Uterus (tissue), 4 donors: ENCODE results near the gene MBTD1. TPM values are rescaled to one million over a fixed set of nuclear protein-coding genes. Genes with fewer than 3 reads are reported as not detected.

ENCODE experiments used
- DNase-seq, 2 donors: peaks; one replicate each; pipeline ENCODE4 v3.0.0-alpha.2; 2019 to 2020
- H3K27ac ChIP-seq, 2 donors: fragments of 200-600 bp; sonication (generic); 1 replicate in 1 of 2; 2 replicates in 1 of 2; pipeline ENCODE4 v1.5.1; 2016 to 2018
- H3K27me3 ChIP-seq, 2 donors: fragments of 200-600 bp; sonication (generic); one replicate each; pipeline ENCODE4 v1.5.1; 2018 to 2019; ENCODE audit warnings: control low read depth in 1 of 2
- H3K36me3 ChIP-seq, 2 donors: fragments of 200-600 bp; sonication (generic); one replicate each; pipeline ENCODE4 v1.5.1; 2019; ENCODE audit warnings: control low read depth in 1 of 2
- H3K4me1 ChIP-seq, 2 donors: fragments of 200-600 bp; sonication (generic); one replicate each; pipeline ENCODE4 v1.5.1; 2018 to 2019; ENCODE audit warnings: control low read depth in 1 of 2
- H3K4me3 ChIP-seq, 2 donors: fragments of 200-600 bp; sonication (generic); 1 replicate in 1 of 2; 2 replicates in 1 of 2; pipeline ENCODE4 v1.5.1; 2018 to 2019; ENCODE audit warnings: mild to moderate bottlenecking in 1 of 2
- H3K9me3 ChIP-seq, 2 donors: fragments of 200-600 bp; sonication (generic); one replicate each; pipeline ENCODE4 v1.5.1; 2019; ENCODE audit warnings: control low read depth in 1 of 2
- CTCF ChIP-seq, 4 experiments: fragments of 200-600 bp in 2 of 4; fragments of 450-650 bp in 2 of 4; sonication (generic) in 2 of 4; IDR thresholded peaks; one replicate each; pipeline ENCODE4 v1.5.1; 2016 to 2019; ENCODE audit warnings: antibody characterized with exemption in 4 of 4, mild to moderate bottlenecking in 2 of 4, moderate library complexity in 1 of 4
- POLR2A ChIP-seq, 2 donors: fragments of 450-650 bp; IDR thresholded peaks; one replicate each; pipeline ENCODE4 v1.6.1; 2016; ENCODE audit warnings: antibody characterized with exemption in 2 of 2, mild to moderate bottlenecking in 1 of 2, moderate library complexity in 1 of 2
- intact Hi-C: fragments of 100-400 bp; cut with DNase I; formaldehyde crosslinking; loops from one replicate; pipeline ENCODE4 v1.15.1; 2023; ENCODE audit warnings: low total_unique reads
- total RNA-seq, 4 donors: library from RNA; depleted of rRNA in 3 of 4; stranded (reverse); fragments of >200 nt in 3 of 4; gene quantifications; one replicate each; pipeline versions ENCODE4 v1.1.0 to v1.2.4, GENCODE V29; 2014 to 2023
- donor health status: DM: yes; HTN: yes; CAD: no.

Gene MBTD1
- total RNA-seq, 4 donors from 2014 or later: 13.6 to 60.9 (median 30.5) TPM

- no peaks in the 10 kb centered on the region for H3K36me3 ChIP-seq
- TF ChIP-seq CTCF (IDR thresholded peaks at IDR 0.05) (no peak), POLR2A (IDR thresholded peaks at IDR 0.05) (no peak)
- H3K27ac ChIP-seq: no peak overlapping the region
- H3K27me3 ChIP-seq: no peaks in the 10 kb centered on the region
- no peaks in the 10 kb centered on the region for H3K9me3 ChIP-seq
- intact Hi-C loops: no loop called here
- no peaks in the 10 kb centered on the region for H3K4me1 ChIP-seq
- DNase-seq: no peak
- no peak overlapping the region for H3K4me3 ChIP-seq
Observed at GRCh38 chr17:51289696-51290111, 29.9 kb upstream of the MBTD1 start.

- no peaks in the 10 kb centered on the region for H3K9me3 ChIP-seq
- no peaks in the 10 kb centered on the region for H3K36me3 ChIP-seq
- H3K27ac ChIP-seq: no peak overlapping the region
- H3K27me3 ChIP-seq: no peaks in the 10 kb centered on the region
- no peaks in the 10 kb centered on the region for H3K4me1 ChIP-seq
- H3K4me3 ChIP-seq: no peak overlapping the region
- DNase-seq: no peak
- TF ChIP-seq POLR2A (IDR thresholded peaks at IDR 0.05) (no peak), CTCF (IDR thresholded peaks at IDR 0.05) (no peak)
- intact Hi-C loops: no loop called here
Observed at GRCh38 chr17:51287412-51287811, 27.6 kb upstream of the MBTD1 start.

GRCh38 chr17:51279183-51279582 is 19.3 kb upstream of the MBTD1 start:
- intact Hi-C loops: no loop called here
- Histone ChIP-seq H3K36me3 (no peaks in the 10 kb centered on the region), H3K27me3 (no peaks in the 10 kb centered on the region)

GRCh38 chr17:51275381-51275780 is 15.5 kb upstream of the MBTD1 start:
- Histone ChIP-seq H3K9me3 (no peaks in the 10 kb centered on the region), H3K36me3 (no peaks in the 10 kb centered on the region), H3K27ac (no peak overlapping the region), H3K4me3 (no peak overlapping the region), H3K4me1 (no peaks in the 10 kb centered on the region), H3K27me3 (no peaks in the 10 kb centered on the region)
- intact Hi-C loops: no loop called here
- TF ChIP-seq CTCF (IDR thresholded peaks at IDR 0.05) (no peak), POLR2A (IDR thresholded peaks at IDR 0.05) (no peak)
- no peak for DNase-seq

More at GRCh38 chr17:51279183-51279582, 19.3 kb upstream of the MBTD1 start:
- Histone ChIP-seq H3K4me3 (no peak overlapping the region), H3K27ac (no peak overlapping the region), H3K9me3 (no peaks in the 10 kb centered on the region), H3K4me1 (no peaks in the 10 kb centered on the region)
- TF ChIP-seq CTCF (IDR thresholded peaks at IDR 0.05) (no peak), POLR2A (IDR thresholded peaks at IDR 0.05) (no peak)
- no peak for DNase-seq

GRCh38 chr17:51272812-51273211 is 13.0 kb upstream of the MBTD1 start:
- intact Hi-C loops: no loop called here
- no peak for TF ChIP-seq POLR2A (IDR thresholded peaks at IDR 0.05)
- no peak for TF ChIP-seq CTCF (IDR thresholded peaks at IDR 0.05)

More at GRCh38 chr17:51272812-51273211, 13.0 kb upstream of the MBTD1 start:
- no peaks in the 10 kb centered on the region for H3K9me3 ChIP-seq
- H3K4me3 ChIP-seq: no peak overlapping the region
- H3K4me1 ChIP-seq: no peaks in the 10 kb centered on the region
- H3K27me3 ChIP-seq: no peaks in the 10 kb centered on the region
- H3K27ac ChIP-seq: no peak overlapping the region
- no peaks in the 10 kb centered on the region for H3K36me3 ChIP-seq
- DNase-seq: no peak
